ENCODE measurements around the gene TTC38.
"Not testable (repeated sequence)": the region's sequence is repeated elsewhere in the genome, so short reads cannot be mapped to it uniquely, and the experiment has no call there.

The TTC38 gene

DNA sequence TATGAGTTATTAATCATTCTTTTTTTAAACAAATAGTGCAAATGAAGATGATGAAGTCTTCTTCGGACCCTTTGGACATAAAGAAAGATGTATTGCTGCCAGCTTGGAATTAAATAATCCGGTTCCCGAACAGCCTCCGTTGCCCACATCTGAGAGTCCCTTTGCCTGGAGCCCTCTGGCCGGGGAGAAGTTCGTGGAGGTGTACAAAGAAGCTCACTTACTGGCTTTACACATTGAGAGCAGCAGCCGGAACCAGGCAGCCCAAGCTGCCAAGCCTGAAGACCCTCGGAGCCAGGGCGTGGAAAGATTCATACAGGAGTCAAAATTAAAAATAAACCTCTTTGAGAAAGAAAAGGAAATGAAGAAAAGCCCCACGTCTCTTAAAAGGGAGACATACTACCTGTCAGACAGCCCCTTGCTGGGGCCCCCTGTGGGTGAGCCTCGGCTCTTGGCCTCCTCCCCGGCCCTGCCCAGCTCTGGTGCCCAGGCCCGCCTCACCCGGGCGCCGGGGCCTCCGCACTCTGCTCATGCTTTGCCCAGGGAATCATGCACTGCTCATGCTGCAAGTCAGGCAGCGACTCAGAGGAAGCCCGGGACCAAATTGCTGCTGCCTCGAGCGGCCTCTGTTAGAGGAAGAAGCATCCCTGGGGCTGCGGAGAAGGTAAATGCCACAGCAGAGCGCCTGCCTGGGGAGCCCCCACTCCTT is 40.6 kb downstream of the TTC38 start:
- H3K4me3 ChIP-seq (ENCODE audit: low read length), result no peak overlapping the region
- H3K9me3 ChIP-seq (ENCODE audit: control insufficient read depth, low read depth, low read length), result no peaks in the 10 kb centered on the region
- H3K9ac ChIP-seq (ENCODE audit: low read length), result no peak overlapping the region
- H3K27me3 ChIP-seq (ENCODE audit: control insufficient read depth, insufficient read depth, low read length), result no peaks in the 10 kb centered on the region
- no peaks in the 10 kb centered on the region for H3K4me1 ChIP-seq (ENCODE audit: control insufficient read depth, low read depth, low read length)
- no peak overlapping the region for H3K27ac ChIP-seq (ENCODE audit: low read length)
- peaks cover 32% of the 10 kb centered on the region for H3K36me3 ChIP-seq (ENCODE audit: control insufficient read depth, low read depth, low read length)

DNA sequence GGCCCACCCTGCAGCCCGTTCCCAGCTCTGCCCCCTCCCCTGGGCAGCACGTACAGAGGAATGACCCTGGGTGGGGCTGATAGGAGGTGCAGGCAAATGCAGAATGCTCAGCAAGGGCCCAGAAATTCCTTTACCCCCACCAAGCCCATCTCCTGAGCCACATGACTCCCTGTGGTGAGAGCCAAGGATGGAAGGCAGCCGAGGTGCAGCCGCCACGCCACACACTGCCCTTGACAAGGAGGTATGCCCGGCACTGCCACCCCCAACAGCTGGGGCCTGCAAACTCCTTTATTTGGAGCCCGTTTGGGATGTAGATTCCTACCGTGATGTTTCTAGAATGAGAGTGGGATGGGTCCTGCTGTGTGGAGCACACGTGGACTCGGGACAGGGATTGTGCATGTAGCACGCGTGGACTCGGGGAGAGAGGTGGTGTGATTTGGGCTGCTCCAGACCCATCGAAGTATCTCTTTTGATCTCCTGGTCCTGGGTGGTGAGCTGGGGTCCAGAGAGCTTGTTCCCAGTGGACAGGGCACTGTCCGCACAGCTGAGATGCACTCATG is 41.8 kb downstream of the TTC38 start:
- Histone ChIP-seq H3K27ac (ENCODE audit: low read length) (no peak overlapping the region), H3K36me3 (ENCODE audit: control insufficient read depth, low read depth, low read length) (peaks cover 32% of the 10 kb centered on the region)

DNA sequence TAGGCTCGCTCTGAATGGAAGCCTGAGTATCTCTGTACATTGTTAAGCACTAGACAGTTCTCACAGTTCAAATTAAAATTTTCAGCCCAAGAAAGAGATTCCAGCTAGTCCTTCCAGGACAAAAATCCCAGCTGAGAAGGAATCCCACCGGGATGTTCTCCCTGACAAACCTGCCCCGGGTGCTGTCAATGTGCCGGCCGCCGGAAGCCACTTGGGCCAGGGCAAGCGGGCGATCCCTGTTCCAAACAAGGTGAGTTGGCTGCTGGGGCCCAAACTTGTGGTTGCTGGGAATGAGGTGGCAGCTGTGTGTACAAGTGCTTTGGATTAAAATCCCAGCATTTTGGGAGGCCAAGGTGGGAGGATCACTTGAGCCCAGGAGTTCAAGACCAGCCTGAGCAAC is 44.2 kb downstream of the TTC38 start:
- Histone ChIP-seq H3K4me3 (ENCODE audit: low read length) (no peak overlapping the region), H3K36me3 (ENCODE audit: control insufficient read depth, low read depth, low read length) (peaks cover 44% of the 10 kb centered on the region), H3K9me3 (ENCODE audit: control insufficient read depth, low read depth, low read length) (no peaks in the 10 kb centered on the region), H3K4me1 (ENCODE audit: control insufficient read depth, low read depth, low read length) (no peaks in the 10 kb centered on the region), H3K9ac (ENCODE audit: low read length) (no peak overlapping the region), H3K27me3 (ENCODE audit: control insufficient read depth, insufficient read depth, low read length) (no peaks in the 10 kb centered on the region), H3K27ac (ENCODE audit: low read length) (no peak overlapping the region)

More for the DNA sequence above, 41.8 kb downstream of the TTC38 start:
- no peaks in the 10 kb centered on the region for H3K4me1 ChIP-seq (ENCODE audit: control insufficient read depth, low read depth, low read length)
- no peaks in the 10 kb centered on the region for H3K9me3 ChIP-seq (ENCODE audit: control insufficient read depth, low read depth, low read length)
- no peaks in the 10 kb centered on the region for H3K27me3 ChIP-seq (ENCODE audit: control insufficient read depth, insufficient read depth, low read length)
- H3K9ac ChIP-seq (ENCODE audit: low read length), result no peak overlapping the region
- H3K4me3 ChIP-seq (ENCODE audit: low read length), result no peak overlapping the region

DNA sequence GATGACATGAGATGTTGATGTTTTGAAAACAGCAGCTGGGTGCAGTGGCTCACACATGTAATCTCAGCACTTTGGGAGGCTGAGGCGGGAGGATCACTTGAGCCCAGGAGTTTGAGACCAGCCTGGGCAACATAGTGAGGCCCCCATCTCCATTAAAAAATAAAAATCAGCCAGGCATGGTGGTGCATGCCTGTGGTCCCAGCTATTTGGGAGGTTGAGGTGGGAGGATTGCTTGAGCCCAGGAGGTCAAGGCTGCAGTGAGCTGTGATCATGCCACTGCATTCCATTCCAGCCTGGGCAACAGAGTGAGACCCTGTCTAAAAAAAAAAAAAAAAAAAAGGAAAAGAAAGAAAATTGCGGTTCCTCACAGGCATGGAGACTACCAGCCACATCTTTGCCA is 45.0 kb downstream of the TTC38 start:
- not testable (repeated sequence) for H3K9ac ChIP-seq (ENCODE audit: low read length); H3K27me3 ChIP-seq (ENCODE audit: control insufficient read depth, insufficient read depth, low read length); H3K9me3 ChIP-seq (ENCODE audit: control insufficient read depth, low read depth, low read length); H3K4me1 ChIP-seq (ENCODE audit: control insufficient read depth, low read depth, low read length); H3K27ac ChIP-seq (ENCODE audit: low read length); H3K4me3 ChIP-seq (ENCODE audit: low read length)
- peaks cover 51% of the 10 kb centered on the region for H3K36me3 ChIP-seq (ENCODE audit: control insufficient read depth, low read depth, low read length)

DNA sequence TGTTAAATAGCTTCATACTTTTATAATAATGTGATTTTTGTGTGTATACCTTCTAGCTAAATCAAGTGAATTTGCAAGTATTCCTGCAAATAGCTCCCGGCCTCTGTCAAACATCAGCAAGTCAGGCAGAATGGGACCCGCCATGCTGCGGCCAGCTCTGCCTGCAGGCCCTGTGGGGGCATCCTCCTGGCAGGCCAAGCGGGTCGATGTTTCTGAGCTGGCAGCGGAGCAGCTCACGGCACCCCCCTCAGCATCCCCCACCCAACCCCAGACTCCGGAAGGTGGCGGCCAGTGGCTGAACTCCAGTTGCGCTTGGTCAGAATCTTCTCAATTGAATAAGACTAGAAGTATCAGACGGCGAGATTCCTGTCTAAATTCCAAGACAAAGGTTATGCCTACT is 48.2 kb downstream of the TTC38 start:
- Histone ChIP-seq H3K4me1 (ENCODE audit: control insufficient read depth, low read depth, low read length) (no peaks in the 10 kb centered on the region), H3K27ac (ENCODE audit: low read length) (no peak overlapping the region), H3K4me3 (ENCODE audit: low read length) (no peak overlapping the region), H3K36me3 (ENCODE audit: control insufficient read depth, low read depth, low read length) (peaks cover 48% of the 10 kb centered on the region), H3K9ac (ENCODE audit: low read length) (no peak overlapping the region), H3K9me3 (ENCODE audit: control insufficient read depth, low read depth, low read length) (no peaks in the 10 kb centered on the region), H3K27me3 (ENCODE audit: control insufficient read depth, insufficient read depth, low read length) (no peaks in the 10 kb centered on the region)

DNA sequence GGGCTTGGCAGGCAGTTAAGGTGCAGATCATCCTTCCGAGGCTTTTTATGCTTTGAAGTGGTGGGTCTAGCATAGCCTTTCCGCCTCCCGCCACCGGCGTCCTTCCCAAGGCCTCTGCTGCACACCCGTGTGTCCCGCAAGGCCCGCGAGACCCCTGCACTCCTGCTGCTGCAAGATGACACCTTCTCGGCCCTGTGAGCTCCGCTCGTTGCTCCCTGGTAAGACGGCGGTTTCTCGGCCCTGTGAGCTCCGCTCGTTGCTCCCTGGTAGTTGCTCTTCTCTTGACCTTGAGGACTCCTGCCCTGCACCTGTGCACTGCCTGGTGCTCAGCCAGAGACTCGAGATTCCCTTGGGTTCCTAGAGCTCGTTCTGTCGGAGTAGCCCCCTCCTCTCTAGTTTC is 49.8 kb downstream of the TTC38 start:
- H3K9ac ChIP-seq (ENCODE audit: low read length), result no peak overlapping the region
- no peak overlapping the region for H3K27ac ChIP-seq (ENCODE audit: low read length)
- peaks cover 45% of the 10 kb centered on the region for H3K36me3 ChIP-seq (ENCODE audit: control insufficient read depth, low read depth, low read length)
- H3K4me1 ChIP-seq (ENCODE audit: control insufficient read depth, low read depth, low read length), result no peaks in the 10 kb centered on the region
- no peaks in the 10 kb centered on the region for H3K27me3 ChIP-seq (ENCODE audit: control insufficient read depth, insufficient read depth, low read length)
- no peaks in the 10 kb centered on the region for H3K9me3 ChIP-seq (ENCODE audit: control insufficient read depth, low read depth, low read length)
- H3K4me3 ChIP-seq (ENCODE audit: low read length), result no peak overlapping the region

DNA sequence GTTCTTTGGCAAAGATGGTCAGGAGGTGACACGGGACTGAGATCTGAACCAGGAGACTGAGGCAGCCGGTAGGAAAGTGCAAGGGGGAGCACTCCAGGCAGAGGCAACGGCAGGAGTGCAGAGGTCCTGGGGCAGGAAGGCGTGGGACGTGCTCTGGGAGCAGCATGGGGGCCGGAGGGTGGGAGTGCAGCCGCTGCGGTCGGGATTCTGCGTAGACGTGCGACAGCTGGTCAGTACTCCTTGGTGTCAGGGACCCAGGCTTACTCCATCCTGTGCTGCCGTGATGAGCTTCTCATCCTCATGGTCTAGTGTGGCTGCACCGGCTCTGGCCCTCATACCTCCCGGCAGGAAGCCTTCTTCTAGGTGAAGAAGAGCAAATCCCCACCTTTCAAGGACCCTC is 50.8 kb downstream of the TTC38 start:
- Histone ChIP-seq H3K27me3 (ENCODE audit: control insufficient read depth, insufficient read depth, low read length) (no peaks in the 10 kb centered on the region), H3K27ac (ENCODE audit: low read length) (no peak overlapping the region), H3K36me3 (ENCODE audit: control insufficient read depth, low read depth, low read length) (peaks cover 52% of the 10 kb centered on the region), H3K9ac (ENCODE audit: low read length) (no peak overlapping the region), H3K9me3 (ENCODE audit: control insufficient read depth, low read depth, low read length) (no peaks in the 10 kb centered on the region), H3K4me1 (ENCODE audit: control insufficient read depth, low read depth, low read length) (no peaks in the 10 kb centered on the region), H3K4me3 (ENCODE audit: low read length) (no peak overlapping the region)

DNA sequence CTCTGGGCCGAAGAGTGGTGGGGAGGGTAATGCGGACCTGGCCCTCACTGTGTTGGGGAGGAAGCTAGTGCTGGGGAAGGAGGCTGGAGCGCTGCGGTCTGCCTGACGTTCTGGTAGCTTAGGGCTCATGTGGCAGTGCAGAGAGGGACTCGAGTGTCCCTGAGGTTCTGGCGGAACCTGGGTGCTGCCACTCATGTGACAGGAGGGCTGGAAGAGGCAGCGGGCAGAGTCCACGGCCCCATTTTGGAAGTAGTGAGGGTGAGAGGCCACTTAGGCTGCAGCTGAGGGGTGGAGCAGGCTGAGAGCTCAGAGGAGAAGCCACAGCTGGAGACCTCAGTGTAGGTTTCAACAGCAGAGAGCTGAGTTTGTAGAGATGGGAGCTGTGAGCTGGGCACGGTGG is 51.5 kb downstream of the TTC38 start:
- H3K4me3 ChIP-seq (ENCODE audit: low read length), result no peak overlapping the region
- H3K36me3 ChIP-seq (ENCODE audit: control insufficient read depth, low read depth, low read length), result peaks cover 48% of the 10 kb centered on the region
- no peaks in the 10 kb centered on the region for H3K4me1 ChIP-seq (ENCODE audit: control insufficient read depth, low read depth, low read length)
- no peak overlapping the region for H3K27ac ChIP-seq (ENCODE audit: low read length)
- H3K9ac ChIP-seq (ENCODE audit: low read length), result no peak overlapping the region
- no peaks in the 10 kb centered on the region for H3K9me3 ChIP-seq (ENCODE audit: control insufficient read depth, low read depth, low read length)
- H3K27me3 ChIP-seq (ENCODE audit: control insufficient read depth, insufficient read depth, low read length), result no peaks in the 10 kb centered on the region

DNA sequence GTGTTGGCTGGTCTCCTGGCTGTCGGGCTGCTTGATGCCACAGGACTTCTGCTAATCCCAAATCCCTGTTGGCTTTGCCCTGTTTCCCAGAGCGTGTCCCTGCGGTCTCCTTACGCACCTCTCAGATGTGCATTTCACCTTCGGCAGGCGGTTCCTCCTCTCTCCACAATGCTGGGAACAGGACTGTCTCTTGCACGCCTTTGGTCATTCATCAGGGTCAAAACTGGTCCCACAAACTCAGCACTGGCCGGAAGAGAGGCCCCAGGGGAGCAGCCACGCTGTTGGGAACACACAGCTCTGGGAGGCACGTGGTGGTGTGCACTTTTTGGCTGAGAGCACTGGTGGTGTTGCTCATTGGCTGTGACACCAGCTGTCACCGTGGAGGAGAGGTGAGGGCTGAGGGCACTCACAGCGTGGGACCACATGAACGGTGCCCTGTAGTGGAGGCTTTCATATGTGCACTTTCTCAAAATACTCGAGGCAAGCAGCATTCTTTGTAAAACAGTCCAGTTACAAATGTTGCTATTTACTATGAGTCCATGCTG is 52.4 kb downstream of the TTC38 start:
- Histone ChIP-seq H3K4me1 (ENCODE audit: control insufficient read depth, low read depth, low read length) (no peaks in the 10 kb centered on the region), H3K27me3 (ENCODE audit: control insufficient read depth, insufficient read depth, low read length) (no peaks in the 10 kb centered on the region), H3K27ac (ENCODE audit: low read length) (no peak overlapping the region), H3K9ac (ENCODE audit: low read length) (no peak overlapping the region), H3K4me3 (ENCODE audit: low read length) (no peak overlapping the region), H3K9me3 (ENCODE audit: control insufficient read depth, low read depth, low read length) (no peaks in the 10 kb centered on the region), H3K36me3 (ENCODE audit: control insufficient read depth, low read depth, low read length) (peaks cover 55% of the 10 kb centered on the region)

DNA sequence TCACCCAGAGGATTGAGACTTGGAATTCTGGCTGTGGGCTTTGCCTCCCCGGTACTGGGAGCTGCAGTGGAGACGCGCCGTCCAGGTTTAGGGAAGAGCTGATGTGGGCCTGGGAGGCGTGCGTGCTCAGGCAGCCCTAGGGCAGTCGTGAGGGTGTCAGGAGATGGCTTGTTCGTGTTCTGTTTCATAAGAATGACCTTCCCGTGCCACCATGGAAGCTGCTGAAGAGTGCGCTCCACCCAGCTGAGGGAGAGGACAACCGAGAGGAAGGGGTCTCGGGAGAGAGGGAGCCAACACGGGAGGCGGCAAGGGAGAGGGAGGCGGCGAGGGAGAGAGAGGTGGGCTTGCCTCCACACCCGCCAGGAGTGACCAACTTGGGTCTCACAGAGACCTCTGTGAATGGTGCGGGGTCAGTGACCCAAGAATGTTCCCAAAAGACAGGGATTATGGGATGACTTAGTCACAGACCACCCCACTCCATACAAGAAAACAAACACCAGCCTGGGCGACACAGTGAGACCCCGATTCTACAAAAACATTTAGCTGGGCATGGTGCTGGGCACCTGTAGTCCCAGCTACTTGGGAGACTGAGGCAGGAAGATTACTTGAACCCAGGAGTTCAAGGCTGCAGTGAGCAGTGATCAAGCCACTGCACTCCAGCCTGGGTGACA is 53.0 kb downstream of the TTC38 start:
- H3K4me3 ChIP-seq (ENCODE audit: low read length), result no peak overlapping the region
- no peak overlapping the region for H3K27ac ChIP-seq (ENCODE audit: low read length)
- H3K27me3 ChIP-seq (ENCODE audit: control insufficient read depth, insufficient read depth, low read length), result no peaks in the 10 kb centered on the region
- no peaks in the 10 kb centered on the region for H3K9me3 ChIP-seq (ENCODE audit: control insufficient read depth, low read depth, low read length)
- H3K36me3 ChIP-seq (ENCODE audit: control insufficient read depth, low read depth, low read length), result peaks cover 57% of the 10 kb centered on the region
- no peaks in the 10 kb centered on the region for H3K4me1 ChIP-seq (ENCODE audit: control insufficient read depth, low read depth, low read length)
- no peak overlapping the region for H3K9ac ChIP-seq (ENCODE audit: low read length)

DNA sequence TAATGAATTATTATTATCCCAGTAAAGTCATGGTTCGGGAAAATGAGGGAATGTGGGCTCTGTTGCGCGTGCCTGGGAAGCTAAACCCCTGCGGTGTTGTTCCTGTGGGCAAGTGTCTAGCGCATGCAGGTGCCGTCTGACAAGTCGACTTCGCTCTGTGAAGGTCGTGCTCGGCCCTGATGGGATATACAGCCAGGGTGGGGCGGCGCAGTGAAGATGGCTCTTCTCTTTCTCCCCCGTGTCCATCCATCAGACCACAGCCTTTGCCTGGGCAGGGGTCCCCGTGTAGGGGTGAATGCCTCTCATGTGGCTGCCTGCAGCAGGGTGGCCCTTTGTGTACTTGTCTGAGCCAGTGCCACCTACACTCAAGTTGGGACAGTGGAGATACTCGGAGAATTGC is 54.9 kb downstream of the TTC38 start:
- no peaks in the 10 kb centered on the region for H3K27me3 ChIP-seq (ENCODE audit: control insufficient read depth, insufficient read depth, low read length)
- no peak overlapping the region for H3K4me3 ChIP-seq (ENCODE audit: low read length)
- H3K4me1 ChIP-seq (ENCODE audit: control insufficient read depth, low read depth, low read length), result no peaks in the 10 kb centered on the region
- H3K9me3 ChIP-seq (ENCODE audit: control insufficient read depth, low read depth, low read length), result no peaks in the 10 kb centered on the region
- H3K9ac ChIP-seq (ENCODE audit: low read length), result no peak overlapping the region
- H3K36me3 ChIP-seq (ENCODE audit: control insufficient read depth, low read depth, low read length), result peaks cover 57% of the 10 kb centered on the region
- no peak overlapping the region for H3K27ac ChIP-seq (ENCODE audit: low read length)

Measured in iPS-18a (cell line).